ES-I3 (cell line): ENCODE results near the gene SLU7.
A peak's percentile ranks its signal among the peaks of the same experiment; 100 is the strongest.

ENCODE experiments used
- H3K36me3 ChIP-seq: 2 replicates; pipeline ENCODE4 v1.6.1; 2013; ENCODE audit warnings: mild to moderate bottlenecking, low read length, control low read depth, moderate library complexity; ENCODE audit not compliant: insufficient read depth
- H3K4me1 ChIP-seq: 2 replicates; pipeline ENCODE4 v1.6.1; 2013; ENCODE audit warnings: mild to moderate bottlenecking, control low read depth, low read length; ENCODE audit not compliant: insufficient read depth
- H3K9ac ChIP-seq: 2 replicates; pipeline ENCODE4 v1.6.1; 2013; ENCODE audit warnings: low read depth, mild to moderate bottlenecking, low read length, moderate library complexity
- H3K9me3 ChIP-seq: 2 replicates; pipeline ENCODE4 v1.6.1; 2013; ENCODE audit warnings: mild to moderate bottlenecking, low read length, moderate library complexity; ENCODE audit not compliant: control insufficient read depth, insufficient read depth

Gene SLU7

GRCh38 chr5:160418561-160419457 lies at the start of gene SLU7:
Gene SLU7 (minus strand): TSS chr5:160419081. CDS start chr5:160415294, 3,787 bp downstream.
- H3K9me3 ChIP-seq, result no peaks in the 10 kb centered on the region
- H3K4me1 ChIP-seq, result peaks cover 10% of the 10 kb centered on the region
- peak within 1 kb of the TSS; percentile 86 for H3K9ac ChIP-seq
- H3K36me3 ChIP-seq, result no peaks in the 10 kb centered on the region

GRCh38 chr5:160468363-160468975 lies 49.6 kb upstream of the SLU7 start:
- Histone ChIP-seq H3K9ac (peak overlapping the region; percentile 26; the same call in 1 of the 2 replicates), H3K36me3 (no peaks in the 10 kb centered on the region), H3K9me3 (no peaks in the 10 kb centered on the region), H3K4me1 (peaks cover 16% of the 10 kb centered on the region)

DNA sequence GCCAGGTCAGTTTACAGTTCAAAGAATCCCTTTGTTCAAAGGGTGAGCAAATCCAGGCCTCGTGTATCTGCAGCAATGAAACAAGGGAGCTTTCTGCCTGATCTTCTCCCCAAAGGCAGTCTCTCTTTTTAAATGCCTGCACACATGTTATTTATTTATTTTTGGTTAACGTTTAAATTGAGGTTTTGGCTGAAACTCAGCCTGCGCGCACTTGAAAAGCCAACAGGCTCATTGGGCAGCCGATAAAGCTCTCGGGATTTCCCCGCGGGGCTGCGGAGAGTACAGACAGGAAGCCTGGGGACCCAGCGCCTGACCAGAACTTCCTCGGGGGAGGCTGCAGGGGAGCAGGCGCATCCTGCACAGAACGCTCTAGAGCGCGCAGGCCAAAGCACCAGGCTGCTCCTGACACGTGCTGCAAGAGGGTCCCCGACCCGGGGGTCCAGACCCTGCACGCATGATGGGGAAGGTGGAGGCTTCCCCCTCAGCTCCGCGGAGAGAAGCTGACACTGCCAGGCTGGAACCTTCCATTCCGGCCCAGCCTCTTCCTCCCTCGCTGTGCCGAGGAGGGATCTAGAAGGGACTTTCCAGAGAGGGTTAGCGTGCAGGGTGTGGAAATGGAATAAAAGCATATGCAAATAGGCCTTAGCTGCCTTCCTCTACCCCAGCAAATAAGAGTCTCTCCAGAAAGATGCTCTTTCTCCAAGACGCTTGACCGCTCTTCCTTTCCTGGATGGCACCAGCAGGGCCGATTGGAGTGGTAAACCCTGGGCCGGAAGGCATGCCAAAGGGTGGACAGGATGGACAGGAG lies 48.9 kb upstream of the SLU7 start:
- peaks cover 16% of the 10 kb centered on the region for H3K4me1 ChIP-seq
- H3K36me3 ChIP-seq, result no peaks in the 10 kb centered on the region
- no peaks in the 10 kb centered on the region for H3K9me3 ChIP-seq
- peak overlapping the region; percentile 26; the same call in 1 of the 2 replicates for H3K9ac ChIP-seq

GRCh38 chr5:160466889-160467554 lies 48.1 kb upstream of the SLU7 start:
- Histone ChIP-seq H3K9me3 (no peaks in the 10 kb centered on the region), H3K36me3 (no peaks in the 10 kb centered on the region), H3K4me1 (peaks cover 16% of the 10 kb centered on the region), H3K9ac (no peak overlapping the region; the same call in 1 of the 2 replicates)

DNA sequence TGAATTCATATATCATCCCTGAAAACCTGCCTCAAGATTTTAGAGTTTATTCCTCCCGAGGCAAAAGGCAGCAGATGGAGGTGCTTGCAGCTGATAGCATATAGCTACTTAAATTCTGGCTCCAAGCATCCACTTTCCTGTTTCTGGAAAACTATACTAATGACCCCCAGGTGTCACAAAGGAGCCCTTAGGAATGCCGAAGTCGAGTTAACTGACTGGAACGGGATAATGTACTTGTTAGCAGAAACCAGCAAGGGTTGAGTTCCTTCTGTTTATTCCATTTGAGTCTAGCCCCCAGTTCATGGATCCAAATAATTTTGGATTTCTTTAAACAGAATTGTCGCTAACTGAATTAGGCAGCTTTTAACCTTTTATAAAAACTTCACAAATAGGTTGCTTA lies 47.2 kb upstream of the SLU7 start:
- H3K4me1 ChIP-seq, result peaks cover 16% of the 10 kb centered on the region; the same call in 1 of the 2 replicates
- H3K36me3 ChIP-seq, result no peaks in the 10 kb centered on the region
- no peak overlapping the region for H3K9ac ChIP-seq
- H3K9me3 ChIP-seq, result no peaks in the 10 kb centered on the region

GRCh38 chr5:160464466-160464797 lies 45.6 kb upstream of the SLU7 start:
- Histone ChIP-seq H3K9me3 (peaks cover 2% of the 10 kb centered on the region; the same call in 1 of the 2 replicates), H3K9ac (no peak overlapping the region), H3K36me3 (no peaks in the 10 kb centered on the region), H3K4me1 (peaks cover 16% of the 10 kb centered on the region; the same call in 1 of the 2 replicates)

GRCh38 chr5:160463740-160464465 lies 45.0 kb upstream of the SLU7 start:
- Histone ChIP-seq H3K9ac (no peak overlapping the region), H3K9me3 (peaks cover 2% of the 10 kb centered on the region; the same call in 1 of the 2 replicates), H3K36me3 (no peaks in the 10 kb centered on the region), H3K4me1 (peaks cover 16% of the 10 kb centered on the region; the same call in 1 of the 2 replicates)

DNA sequence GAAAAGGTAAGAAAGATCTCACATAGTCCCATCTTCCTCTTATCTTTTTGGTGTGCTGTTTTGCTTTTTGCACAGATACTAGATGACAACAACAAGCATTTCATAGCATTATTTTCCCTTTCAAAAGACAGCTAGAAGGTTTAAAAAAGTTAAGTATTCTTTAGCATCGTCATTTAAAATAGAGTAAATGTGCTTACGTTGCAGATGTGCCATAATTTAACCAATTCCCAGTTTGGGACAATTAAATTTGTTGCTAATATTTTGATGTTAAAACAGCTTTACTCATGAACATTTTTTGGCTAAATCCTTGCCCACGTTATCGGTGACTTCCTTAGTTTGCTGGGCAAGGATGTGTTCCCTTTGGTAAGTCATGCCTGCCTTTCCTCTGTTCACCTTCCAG lies 44.3 kb upstream of the SLU7 start:
- H3K9ac ChIP-seq, result no peak overlapping the region
- peaks cover 16% of the 10 kb centered on the region; the same call in 1 of the 2 replicates for H3K4me1 ChIP-seq
- H3K36me3 ChIP-seq, result no peaks in the 10 kb centered on the region
- H3K9me3 ChIP-seq, result peaks cover 2% of the 10 kb centered on the region; the same call in 1 of the 2 replicates

- Histone ChIP-seq H3K9ac (no peak overlapping the region), H3K4me1 (peaks cover 8% of the 10 kb centered on the region; the same call in 1 of the 2 replicates), H3K9me3 (peaks cover 2% of the 10 kb centered on the region; the same call in 1 of the 2 replicates), H3K36me3 (no peaks in the 10 kb centered on the region)
These were observed 43.3 kb upstream of the SLU7 start for GRCh38 chr5:160462167-160462566.

GRCh38 chr5:160461378-160461777 lies 42.5 kb upstream of the SLU7 start:
- H3K36me3 ChIP-seq, result no peaks in the 10 kb centered on the region
- H3K9me3 ChIP-seq, result peaks cover 2% of the 10 kb centered on the region; the same call in 1 of the 2 replicates
- H3K4me1 ChIP-seq, result 0 out of 2 replicates have a peak, but pooled peaks cover 5% of the 10 kb centered on the region
- no peak overlapping the region for H3K9ac ChIP-seq

- H3K36me3 ChIP-seq, result no peaks in the 10 kb centered on the region
- H3K9ac ChIP-seq, result no peak overlapping the region
- peaks cover 2% of the 10 kb centered on the region; the same call in 1 of the 2 replicates for H3K9me3 ChIP-seq
- H3K4me1 ChIP-seq, result 0 out of 2 replicates have a peak, but pooled peaks cover 3% of the 10 kb centered on the region
These were observed 41.6 kb upstream of the SLU7 start for GRCh38 chr5:160460377-160461049.

- no peaks in the 10 kb centered on the region for H3K36me3 ChIP-seq
- H3K9ac ChIP-seq, result no peak overlapping the region
- H3K9me3 ChIP-seq, result peaks cover 2% of the 10 kb centered on the region; the same call in 1 of the 2 replicates
- H3K4me1 ChIP-seq, result 0 out of 2 replicates have a peak, but pooled peaks cover 3% of the 10 kb centered on the region
These were observed 40.2 kb upstream of the SLU7 start for GRCh38 chr5:160458806-160459800.
